ENCODE data around the gene PCP2.
A peak's percentile ranks its signal among the peaks of the same experiment; 100 is the strongest.

PCP2 gene

GRCh38 chr19:7633698-7634097 is at the start of gene PCP2:
TSS of gene PCP2 (minus strand) at chr19:7633719. CDS start at chr19:7633457, 262 bp downstream.
- no peak for DNase-seq

- DNase-seq = no peak
These were observed 48.8 kb upstream of the PCP2 start for GRCh38 chr19:7682175-7682855.

- DNase-seq = peak; percentile 84 to 90
These were observed 48.0 kb upstream of the PCP2 start for GRCh38 chr19:7681340-7682174.

- peak; percentile 86 to 90 for DNase-seq
These were observed 47.3 kb upstream of the PCP2 start, which contains the start of gene TRAPPC5 for GRCh38 chr19:7680606-7681339. TSS of gene TRAPPC5 (plus strand) at chr19:7680833. CDS start at chr19:7682254, 1,421 bp downstream.

- DNase-seq = no peak
These were observed 46.5 kb upstream of the PCP2 start for GRCh38 chr19:7679771-7680605.

GRCh38 chr19:7678971-7679751 is 45.6 kb upstream of the PCP2 start:
- DNase-seq = peak; percentile 66 to 73

GRCh38 chr19:7677669-7678311 is 44.3 kb upstream of the PCP2 start:
- DNase-seq = no peak

GRCh38 chr19:7676854-7677253 is 43.3 kb upstream of the PCP2 start, which contains the start of gene MCEMP1:
TSS of gene MCEMP1 (plus strand) at chr19:7677090. CDS start at chr19:7677121, 31 bp downstream.
- no peak for DNase-seq

- no peak for DNase-seq
These were observed 42.9 kb upstream of the PCP2 start for GRCh38 chr19:7676376-7676775.

- peak in 1 of 2 donors; percentile 63 for DNase-seq
These were observed 40.8 kb upstream of the PCP2 start for GRCh38 chr19:7674010-7675005.

GRCh38 chr19:7672522-7672921 is 39.0 kb upstream of the PCP2 start:
- DNase-seq = no peak

GRCh38 chr19:7670790-7671189 is 37.3 kb upstream of the PCP2 start:
- no peak for DNase-seq

GRCh38 chr19:7670150-7670783 is 36.7 kb upstream of the PCP2 start:
- peak in 1 of 2 donors; percentile 37 for DNase-seq

- DNase-seq = no peak
These were observed 36.1 kb upstream of the PCP2 start for GRCh38 chr19:7669641-7670040.

- no peak for DNase-seq
These were observed 35.3 kb upstream of the PCP2 start, which contains the start of gene RETN for GRCh38 chr19:7668842-7669241. TSS of gene RETN (plus strand) at chr19:7669049. CDS start at chr19:7669327, 278 bp downstream.

- no peak for DNase-seq
These were observed 31.6 kb upstream of the PCP2 start for GRCh38 chr19:7665076-7665475.

- no peak for DNase-seq
These were observed 30.2 kb upstream of the PCP2 start for GRCh38 chr19:7663706-7664105.

- DNase-seq = no peak
These were observed 29.1 kb upstream of the PCP2 start for GRCh38 chr19:7662657-7663056.
